Activated gamma-delta T cell (primary cell): ENCODE results near the gene BDNF.
"Not testable (repeated sequence)": the region's sequence is repeated elsewhere in the genome, so short reads cannot be mapped to it uniquely, and the experiment has no call there.

Experiments used
- DNase-seq: peaks from one replicate; lab custom pipeline; 2025; lab: John Stamatoyannopoulos, UW
- total RNA-seq, 2 donors: gene quantifications; one replicate each; lab custom pipeline; 2026; lab: John Stamatoyannopoulos, UW

The BDNF gene
- total RNA-seq = 0 to 0.09 reads per million in 2 donors

- DNase-seq = no peak
These were observed at the start of gene BDNF for GRCh38 chr11:27700351-27701301. TSS of gene BDNF (minus strand) at chr11:27700455. CDS start at chr11:27658564, 41,891 bp downstream.

- DNase-seq = no peak
These were observed 40.2 kb upstream of the BDNF start for GRCh38 chr11:27740362-27741013.

GRCh38 chr11:27735281-27735680 lies 35.0 kb upstream of the BDNF start:
- DNase-seq = no peak

GRCh38 chr11:27731803-27732202 lies 31.5 kb upstream of the BDNF start:
- not testable (repeated sequence) for DNase-seq

GRCh38 chr11:27726981-27727380 lies 26.7 kb upstream of the BDNF start:
- DNase-seq = no peak

- DNase-seq = no peak
These were observed 23.4 kb upstream of the BDNF start for GRCh38 chr11:27723687-27724086.

- DNase-seq = no peak
These were observed 22.7 kb upstream of the BDNF start for GRCh38 chr11:27722953-27723344.

- DNase-seq = no peak
These were observed 22.1 kb upstream of the BDNF start for GRCh38 chr11:27722117-27722952.

GRCh38 chr11:27721264-27722116 lies 21.2 kb upstream of the BDNF start:
- no peak for DNase-seq

- no peak for DNase-seq
These were observed 20.1 kb upstream of the BDNF start for GRCh38 chr11:27720277-27720830.

- DNase-seq = no peak
These were observed 19.3 kb upstream of the BDNF start for GRCh38 chr11:27719546-27719925.

- no peak for DNase-seq
These were observed 18.7 kb upstream of the BDNF start for GRCh38 chr11:27718863-27719545.

- no peak for DNase-seq
These were observed 18.1 kb upstream of the BDNF start for GRCh38 chr11:27718346-27718862.

- DNase-seq = no peak
These were observed 17.6 kb upstream of the BDNF start for GRCh38 chr11:27717801-27718229.

GRCh38 chr11:27717377-27717776 lies 17.1 kb upstream of the BDNF start:
- no peak for DNase-seq

- no peak for DNase-seq
These were observed 16.6 kb upstream of the BDNF start for GRCh38 chr11:27716835-27717234.

- DNase-seq = no peak
These were observed 16.0 kb upstream of the BDNF start for GRCh38 chr11:27716216-27716615.

- no peak for DNase-seq
These were observed 11.5 kb upstream of the BDNF start for GRCh38 chr11:27711725-27712124.

GRCh38 chr11:27710536-27710935 lies 10.3 kb upstream of the BDNF start:
- DNase-seq = no peak

- DNase-seq = no peak
These were observed 7.4 kb upstream of the BDNF start for GRCh38 chr11:27707676-27708075.
